Neural cell (in vitro differentiated cells): ENCODE measurements around the gene RAB41. TPM values are rescaled to one million over a fixed set of nuclear protein-coding genes. Genes with fewer than 3 reads are reported as not detected.

Source experiments
- H2AFZ ChIP-seq: fragments of 200-600, 300-800 bp; sonication (generic), shearing (Covaris generic); 2 replicates; pipeline ENCODE4 v1.6.0; 2014; ENCODE audit warnings: low read depth, mild to moderate bottlenecking, antibody characterized with exemption, low read length, moderate library complexity
- H3F3A ChIP-seq: fragments of 200-600 bp; shearing (Covaris generic); 2 replicates; pipeline ENCODE4 v1.6.1; 2016; ENCODE audit warnings: mild to moderate bottlenecking, moderate library complexity, mixed read lengths, antibody characterized with exemption, low read length; ENCODE audit not compliant: insufficient read depth, poor library complexity, severe bottlenecking
- H3K27ac ChIP-seq: fragments of 200-600, 300-800 bp; sonication (generic), shearing (Covaris generic); 2 replicates; pipeline ENCODE4 v1.5.1; 2014; ENCODE audit warnings: mild to moderate bottlenecking, low read length, moderate library complexity
- H3K27me3 ChIP-seq: fragments of 300-800, 200-600 bp; sonication (generic), shearing (Covaris generic); 2 replicates; pipeline ENCODE4 v1.6.0; 2014; ENCODE audit warnings: mild to moderate bottlenecking, low read depth, low read length, moderate library complexity; ENCODE audit not compliant: insufficient read depth
- H3K36me3 ChIP-seq: fragments of 300-800, 200-600 bp; sonication (generic), shearing (Covaris generic); 2 replicates; pipeline ENCODE4 v1.5.1; 2014; ENCODE audit warnings: mild to moderate bottlenecking, antibody characterized with exemption, low read length, moderate library complexity; ENCODE audit not compliant: insufficient read depth
- H3K4me2 ChIP-seq: fragments of 300-800, 200-600 bp; sonication (generic), shearing (Covaris generic); 2 replicates; pipeline ENCODE4 v1.6.0; 2014; ENCODE audit warnings: mild to moderate bottlenecking, low read length
- H3K4me3 ChIP-seq: fragments of 300-800, 200-600 bp; sonication (generic), shearing (Covaris generic); 2 replicates; pipeline ENCODE4 v1.5.1; 2014; ENCODE audit warnings: mild to moderate bottlenecking, low read length, moderate library complexity
- H3K79me2 ChIP-seq: fragments of 200-600 bp; shearing (Covaris generic); replicated peaks from 2 replicates; pipeline ENCODE4 v1.6.0; 2014; ENCODE audit warnings: mild to moderate bottlenecking, low read length, moderate library complexity; ENCODE audit not compliant: insufficient read depth
- H3K9ac ChIP-seq: fragments of 300-800, 200-600 bp; sonication (generic), shearing (Covaris generic); 2 replicates; pipeline ENCODE4 v1.6.1; 2016; ENCODE audit warnings: mild to moderate bottlenecking, low read length, mixed read lengths
- H3K9me2 ChIP-seq: fragments of 200-600 bp; shearing (Covaris generic); 2 replicates; pipeline ENCODE4 v1.6.1; 2016; ENCODE audit warnings: mild to moderate bottlenecking, low read length, mixed read lengths; ENCODE audit not compliant: insufficient read depth
- H3K9me3 ChIP-seq: fragments of 200-600, 300-800 bp; sonication (generic), shearing (Covaris generic); 2 replicates; pipeline ENCODE4 v1.6.1; 2016; ENCODE audit warnings: mild to moderate bottlenecking, mixed run types, low read length, moderate library complexity, mixed read lengths
- H4K20me1 ChIP-seq: fragments of 200-600 bp; shearing (Covaris generic); 2 replicates; pipeline ENCODE4 v1.6.1; 2016; ENCODE audit warnings: mild to moderate bottlenecking, mixed run types; ENCODE audit not compliant: insufficient read depth
- EP300 ChIP-seq: fragments of 450-650 bp; conservative IDR thresholded peaks from 2 replicates; pipeline ENCODE4 v1.6.1; 2014; ENCODE audit warnings: antibody characterized with exemption, mild to moderate bottlenecking, moderate library complexity; ENCODE audit not compliant: poor library complexity, severe bottlenecking
- EZH2 ChIP-seq: fragments of 200-600, 300-800 bp; shearing (Covaris generic), sonication (generic); IDR thresholded peaks from 2 replicates; pipeline ENCODE4 v1.6.1; 2014; ENCODE audit warnings: antibody characterized with exemption, low read length, borderline replicate concordance, mild to moderate bottlenecking; ENCODE audit not compliant: insufficient read depth, poor library complexity, severe bottlenecking
- MXI1 ChIP-seq: fragments of 450-650 bp; conservative IDR thresholded peaks from 2 replicates; pipeline ENCODE4 v1.6.1; 2014; ENCODE audit warnings: antibody characterized with exemption, mild to moderate bottlenecking; ENCODE audit not compliant: poor library complexity, severe bottlenecking
- POLR2AphosphoS5 ChIP-seq: IDR thresholded peaks from 2 replicates; pipeline ENCODE4 v1.6.1; 2012
- RAD21 ChIP-seq: fragments of 450-650 bp; conservative IDR thresholded peaks from 2 replicates; pipeline ENCODE4 v1.6.1; 2014; ENCODE audit warnings: antibody characterized with exemption, mild to moderate bottlenecking, moderate library complexity
- REST ChIP-seq: IDR thresholded peaks from 2 replicates; pipeline ENCODE4 v1.6.1; 2012; ENCODE audit warnings: borderline replicate concordance
- SMC3 ChIP-seq: fragments of 450-650 bp; conservative IDR thresholded peaks from 2 replicates; pipeline ENCODE4 v1.6.1; 2014; ENCODE audit warnings: antibody characterized with exemption, mild to moderate bottlenecking, moderate library complexity; ENCODE audit not compliant: poor library complexity
- TAF1 ChIP-seq: IDR thresholded peaks from 2 replicates; pipeline ENCODE4 v1.6.1; 2012; ENCODE audit warnings: low read depth
- polyA plus RNA-seq: library from polyadenylated mRNA; depleted of rRNA; stranded (reverse); fragments of >200 nt; gene quantifications from 2 replicates; pipeline ENCODE4 v1.2.3, GENCODE V29; 2014
- TF ChIP-seq, protein P1 (sequence below): fragments of 450-650 bp; IDR thresholded peaks from 2 replicates; pipeline ENCODE4 v1.5.1; 2014; ENCODE audit warnings: antibody characterized with exemption, mild to moderate bottlenecking, moderate library complexity; ENCODE audit not compliant: poor library complexity, severe bottlenecking

Gene RAB41
- polyA plus RNA-seq, 1 donor from 2014 or later = not detected

GRCh38 chrX:70257423-70258288 lies 24.3 kb upstream of the RAB41 start:
- Histone ChIP-seq H3K36me3 (no peaks in the 10 kb centered on the region), H3K4me2 (no peak overlapping the region), H3K79me2 (no peaks in the 10 kb centered on the region), H3K9me2 (no peaks in the 10 kb centered on the region), H3K9ac (no peak overlapping the region), H4K20me1 (no peaks in the 10 kb centered on the region), H3K4me3 (no peak overlapping the region), H3K27me3 (no peaks in the 10 kb centered on the region), H2AFZ (no peak overlapping the region), H3F3A (no peaks in the 10 kb centered on the region), H3K9me3 (no peaks in the 10 kb centered on the region), H3K27ac (no peak overlapping the region)
- no peak for TF ChIP-seq POLR2AphosphoS5
- TF ChIP-seq TAF1 = no peak
- TF ChIP-seq EP300 = no peak
- TF ChIP-seq EZH2 = no peak
- TF ChIP-seq, protein P1, sequence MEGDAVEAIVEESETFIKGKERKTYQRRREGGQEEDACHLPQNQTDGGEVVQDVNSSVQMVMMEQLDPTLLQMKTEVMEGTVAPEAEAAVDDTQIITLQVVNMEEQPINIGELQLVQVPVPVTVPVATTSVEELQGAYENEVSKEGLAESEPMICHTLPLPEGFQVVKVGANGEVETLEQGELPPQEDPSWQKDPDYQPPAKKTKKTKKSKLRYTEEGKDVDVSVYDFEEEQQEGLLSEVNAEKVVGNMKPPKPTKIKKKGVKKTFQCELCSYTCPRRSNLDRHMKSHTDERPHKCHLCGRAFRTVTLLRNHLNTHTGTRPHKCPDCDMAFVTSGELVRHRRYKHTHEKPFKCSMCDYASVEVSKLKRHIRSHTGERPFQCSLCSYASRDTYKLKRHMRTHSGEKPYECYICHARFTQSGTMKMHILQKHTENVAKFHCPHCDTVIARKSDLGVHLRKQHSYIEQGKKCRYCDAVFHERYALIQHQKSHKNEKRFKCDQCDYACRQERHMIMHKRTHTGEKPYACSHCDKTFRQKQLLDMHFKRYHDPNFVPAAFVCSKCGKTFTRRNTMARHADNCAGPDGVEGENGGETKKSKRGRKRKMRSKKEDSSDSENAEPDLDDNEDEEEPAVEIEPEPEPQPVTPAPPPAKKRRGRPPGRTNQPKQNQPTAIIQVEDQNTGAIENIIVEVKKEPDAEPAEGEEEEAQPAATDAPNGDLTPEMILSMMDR = no peak
- no peak for TF ChIP-seq MXI1
- no peak for TF ChIP-seq SMC3
- TF ChIP-seq REST = no peak
- TF ChIP-seq RAD21 = no peak

DNA sequence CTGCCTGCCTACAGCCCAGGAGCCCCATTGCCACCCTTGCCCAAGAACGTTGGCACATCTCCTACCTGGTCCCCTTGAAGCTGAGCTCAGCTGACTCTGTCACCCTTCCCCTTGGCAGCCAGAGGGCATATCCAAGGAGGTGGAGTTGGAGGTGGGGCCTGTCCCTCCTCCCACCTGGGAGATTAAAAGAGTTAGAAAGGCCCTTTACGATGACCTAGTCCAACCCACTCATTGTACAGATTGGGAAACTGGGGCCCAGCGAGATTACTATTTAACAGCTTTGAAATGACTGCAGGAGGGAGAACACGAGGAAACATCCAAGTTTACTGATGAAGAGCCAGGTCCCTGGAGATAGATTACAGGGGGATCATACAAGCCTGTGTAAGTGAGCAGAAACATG lies 21.9 kb upstream of the RAB41 start, which contains the start of gene P2RY4:
TSS of gene P2RY4 (minus strand) at position 101 of the 400 bp plus-strand sequence. CDS start 580 bp downstream, outside the sequence.
- Histone ChIP-seq H3K27ac (no peak within 1 kb of the TSS), H3K4me3 (no peak within 1 kb of the TSS), H3K9me3 (no peaks in the 10 kb centered on the region), H3K36me3 (no peaks in the 10 kb centered on the region), H3K4me2 (no peak within 1 kb of the TSS), H4K20me1 (no peaks in the 10 kb centered on the region), H3K9me2 (no peaks in the 10 kb centered on the region), H3K27me3 (no peaks in the 10 kb centered on the region), H3K79me2 (no peaks in the 10 kb centered on the region), H3F3A (no peaks in the 10 kb centered on the region), H2AFZ (no peak within 1 kb of the TSS), H3K9ac (no peak within 1 kb of the TSS)
- no peak for TF ChIP-seq EP300
